Measurements from ENCODE around the gene NABP1.

GRCh38 chr2:191687867-191688266 lies 9.9 kb downstream of the NABP1 start:
- no peak for TF ChIP-seq CTCF (IDR thresholded peaks at IDR 0.05)
- no peak for TF ChIP-seq POLR2A (IDR thresholded peaks at IDR 0.05)

Measured in Peyer's patch (tissue), 4 donors.